Measurements from ENCODE around the gene HMGN3.

HMGN3 gene

GRCh38 chr6:79173378-79173777, 61.1 kb downstream of the HMGN3 start:
- no peak for DNase-seq

- DNase-seq, result no peak
These were observed 63.5 kb downstream of the HMGN3 start for GRCh38 chr6:79170959-79171358.

- no peak for DNase-seq
These were observed 64.1 kb downstream of the HMGN3 start for GRCh38 chr6:79170431-79170830.

GRCh38 chr6:79168695-79168980, 65.8 kb downstream of the HMGN3 start:
- DNase-seq, result no peak

- no peak for DNase-seq
These were observed 66.4 kb downstream of the HMGN3 start for GRCh38 chr6:79167931-79168694.

GRCh38 chr6:79159846-79160245, 74.6 kb downstream of the HMGN3 start:
- no peak for DNase-seq

GRCh38 chr6:79158856-79159516, 75.5 kb downstream of the HMGN3 start:
- no peak for DNase-seq

- no peak for DNase-seq
These were observed 76.4 kb downstream of the HMGN3 start for GRCh38 chr6:79157961-79158644.

- DNase-seq, result no peak
These were observed 82.2 kb downstream of the HMGN3 start for GRCh38 chr6:79152269-79152737.
